ENCODE measurements around the gene GLOD4.
"Not testable (repeated sequence)": the region's sequence is repeated elsewhere in the genome, so short reads cannot be mapped to it uniquely, and the experiment has no call there.

Gene GLOD4

GRCh38 chr17:750431-751037 is 31.5 kb downstream of the GLOD4 start:
- DNase-seq (ENCODE audit: low spot score), result no peak
- TF ChIP-seq, protein P1, sequence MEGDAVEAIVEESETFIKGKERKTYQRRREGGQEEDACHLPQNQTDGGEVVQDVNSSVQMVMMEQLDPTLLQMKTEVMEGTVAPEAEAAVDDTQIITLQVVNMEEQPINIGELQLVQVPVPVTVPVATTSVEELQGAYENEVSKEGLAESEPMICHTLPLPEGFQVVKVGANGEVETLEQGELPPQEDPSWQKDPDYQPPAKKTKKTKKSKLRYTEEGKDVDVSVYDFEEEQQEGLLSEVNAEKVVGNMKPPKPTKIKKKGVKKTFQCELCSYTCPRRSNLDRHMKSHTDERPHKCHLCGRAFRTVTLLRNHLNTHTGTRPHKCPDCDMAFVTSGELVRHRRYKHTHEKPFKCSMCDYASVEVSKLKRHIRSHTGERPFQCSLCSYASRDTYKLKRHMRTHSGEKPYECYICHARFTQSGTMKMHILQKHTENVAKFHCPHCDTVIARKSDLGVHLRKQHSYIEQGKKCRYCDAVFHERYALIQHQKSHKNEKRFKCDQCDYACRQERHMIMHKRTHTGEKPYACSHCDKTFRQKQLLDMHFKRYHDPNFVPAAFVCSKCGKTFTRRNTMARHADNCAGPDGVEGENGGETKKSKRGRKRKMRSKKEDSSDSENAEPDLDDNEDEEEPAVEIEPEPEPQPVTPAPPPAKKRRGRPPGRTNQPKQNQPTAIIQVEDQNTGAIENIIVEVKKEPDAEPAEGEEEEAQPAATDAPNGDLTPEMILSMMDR (IDR thresholded peaks at IDR 0.05; ENCODE audit: extremely low read depth, missing control alignments), result no peak

- DNase-seq (ENCODE audit: low spot score), result not testable (repeated sequence)
Observed at GRCh38 chr17:749359-749758, 32.7 kb downstream of the GLOD4 start.

DNA sequence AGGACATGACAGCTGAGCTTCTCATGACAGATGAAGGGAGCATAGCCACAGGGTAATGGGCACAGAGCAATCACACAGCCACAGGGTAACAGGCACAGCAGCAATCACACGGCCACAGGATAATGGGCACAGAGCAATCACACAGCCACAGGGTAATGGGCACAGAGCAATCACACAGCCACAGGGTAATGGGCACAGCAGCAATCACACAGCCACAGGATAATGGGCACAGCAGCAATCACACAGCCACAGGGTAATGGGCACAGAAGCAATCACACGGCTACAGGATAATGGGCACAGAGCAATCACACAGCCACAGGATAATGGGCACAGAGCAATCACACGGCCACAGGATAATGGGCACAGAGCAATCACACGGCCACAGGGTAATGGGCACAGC is 33.5 kb downstream of the GLOD4 start:
- DNase-seq (ENCODE audit: low spot score), result not testable (repeated sequence)

DNA sequence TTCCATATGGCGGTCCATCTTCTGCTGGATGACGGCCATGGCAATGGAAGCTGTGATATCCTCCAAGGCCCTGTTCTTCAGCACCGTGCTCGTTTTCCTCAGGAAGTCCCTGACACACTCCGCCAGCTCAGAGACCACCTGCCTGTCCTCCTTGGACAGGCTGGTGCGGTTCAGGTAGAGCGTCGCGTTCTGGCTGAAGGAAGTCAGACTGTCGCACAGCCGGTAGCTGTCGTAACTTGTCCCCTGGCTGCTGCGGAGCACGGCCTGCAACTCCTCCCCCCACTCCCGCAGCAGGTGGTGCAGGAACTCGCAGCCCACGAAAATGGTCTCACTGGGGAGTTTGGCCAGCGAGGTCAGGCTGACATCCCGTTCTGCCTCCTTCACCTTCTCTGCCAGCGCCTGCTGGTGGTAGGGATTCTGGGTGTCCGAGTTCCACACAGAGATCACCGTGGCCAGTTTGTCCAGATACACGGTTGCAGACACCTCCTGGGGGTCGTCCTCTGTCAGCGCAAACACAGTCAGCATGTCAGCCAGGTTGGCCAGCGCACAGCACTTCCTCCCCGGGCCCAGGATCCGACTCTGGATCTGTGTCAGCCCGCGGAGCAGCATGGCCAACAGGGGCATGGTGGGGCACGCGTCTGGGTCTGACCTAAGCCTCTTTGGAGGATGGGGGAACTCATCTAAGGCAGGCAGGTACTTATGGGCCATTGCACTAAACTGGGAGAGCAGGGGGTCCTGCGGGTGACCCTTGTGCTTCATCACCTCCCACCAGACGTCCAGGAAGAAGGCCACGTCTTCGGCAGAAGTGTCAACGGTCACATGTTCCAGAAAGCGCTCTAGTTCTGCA is 35.1 kb downstream of the GLOD4 start:
- TF ChIP-seq, protein P1 (IDR thresholded peaks at IDR 0.05; ENCODE audit: extremely low read depth, missing control alignments), result no peak
- no peak for DNase-seq (ENCODE audit: low spot score)

DNA sequence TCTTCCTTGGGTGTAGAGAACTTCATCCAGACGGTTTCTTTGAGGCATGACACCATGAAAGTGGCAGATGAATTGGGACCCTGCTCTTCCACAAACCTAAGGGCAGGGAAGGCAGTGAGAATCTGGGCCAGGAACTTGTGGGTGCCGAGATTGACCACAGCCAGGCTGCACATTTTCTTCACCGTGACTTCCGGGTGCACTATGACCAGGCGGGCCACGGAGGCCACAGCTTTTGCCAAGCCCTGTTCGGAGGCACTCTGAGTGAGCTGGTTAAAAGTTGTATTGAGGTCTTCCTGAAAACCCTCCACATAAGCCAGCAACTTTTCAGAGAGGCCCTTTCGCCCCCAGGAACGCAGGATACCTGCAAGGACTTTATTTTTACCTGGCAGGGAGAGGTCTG is 35.9 kb downstream of the GLOD4 start:
- TF ChIP-seq, protein P1 (IDR thresholded peaks at IDR 0.05; ENCODE audit: extremely low read depth, missing control alignments), result no peak
- DNase-seq (ENCODE audit: low spot score), result no peak

- TF ChIP-seq, protein P1 (IDR thresholded peaks at IDR 0.05; ENCODE audit: extremely low read depth, missing control alignments), result no peak
- DNase-seq (ENCODE audit: low spot score), result no peak
Observed at GRCh38 chr17:745406-745805, 36.7 kb downstream of the GLOD4 start.

DNA sequence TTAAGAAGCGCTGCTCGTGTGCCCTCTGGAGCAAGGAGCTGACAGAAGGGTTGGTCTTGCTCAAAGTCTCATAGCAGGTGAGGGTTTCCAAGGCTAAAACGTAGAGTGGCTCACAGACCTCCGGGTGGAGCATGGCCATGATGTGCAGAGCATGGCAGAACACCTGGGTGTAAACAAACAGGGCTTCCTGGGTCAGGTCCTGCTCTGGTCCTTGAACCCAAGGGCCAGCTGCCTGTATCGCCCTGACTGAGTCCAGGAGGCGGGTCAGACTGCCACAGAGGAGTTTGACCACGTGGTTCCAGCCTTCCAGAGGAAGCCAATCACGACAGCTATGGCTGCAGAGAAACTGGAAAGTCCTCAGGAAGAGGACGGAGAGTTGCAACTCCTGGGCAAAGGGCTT is 37.1 kb downstream of the GLOD4 start:
- TF ChIP-seq, protein P1 (IDR thresholded peaks at IDR 0.05; ENCODE audit: extremely low read depth, missing control alignments), result no peak
- DNase-seq (ENCODE audit: low spot score), result no peak

DNA sequence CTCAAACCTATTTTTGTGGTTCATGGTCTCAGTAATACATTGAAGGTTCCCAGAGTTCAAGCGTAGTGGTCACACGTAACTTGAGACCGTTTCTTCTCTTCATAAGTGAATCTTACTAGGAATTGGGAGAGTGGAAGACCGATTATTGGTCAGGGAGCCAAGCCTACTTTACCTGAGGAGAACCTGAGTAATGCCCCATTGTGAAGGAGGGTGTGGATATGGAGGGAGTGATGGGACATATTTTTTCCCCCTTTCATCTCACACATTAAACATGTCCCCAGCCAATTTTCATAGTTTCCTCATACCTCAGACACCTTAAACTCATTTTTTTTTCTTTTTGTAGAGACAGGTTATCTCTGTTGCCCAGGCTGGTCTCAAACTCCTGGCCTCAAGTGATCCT is 38.9 kb downstream of the GLOD4 start:
- TF ChIP-seq, protein P1 (IDR thresholded peaks at IDR 0.05; ENCODE audit: extremely low read depth, missing control alignments), result no peak
- no peak for DNase-seq (ENCODE audit: low spot score)
